Stimulated activated naive CD4-positive, alpha-beta T cell (primary cell): ENCODE data around the gene EEF2K.
"Not testable (repeated sequence)": the region's sequence is repeated elsewhere in the genome, so short reads cannot be mapped to it uniquely, and the experiment has no call there.

Experiments used
- DNase-seq, 6 experiments: peaks; one replicate each; lab custom pipeline; 2025; lab: John Stamatoyannopoulos, UW

Gene EEF2K

DNA sequence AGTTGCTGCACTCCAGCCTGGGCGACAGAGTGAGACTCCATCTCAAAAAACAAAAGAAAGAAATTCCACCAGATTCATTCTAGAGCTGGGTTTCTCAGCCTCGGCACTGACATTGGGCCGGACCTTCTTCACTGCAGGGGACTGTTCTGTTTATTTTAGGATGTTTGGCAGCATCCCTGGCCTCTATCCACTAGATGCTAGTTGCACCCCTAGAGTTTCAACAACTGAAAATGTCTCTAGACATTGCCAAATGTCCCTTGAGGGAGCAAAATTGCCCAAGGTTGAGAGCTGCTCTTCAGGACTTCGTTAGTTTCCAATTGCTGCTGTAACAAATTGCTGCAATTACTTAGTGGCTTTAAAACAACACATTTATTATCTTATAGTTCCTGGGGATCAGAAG, 7.2 kb downstream of the EEF2K start:
- DNase-seq = no peak

DNA sequence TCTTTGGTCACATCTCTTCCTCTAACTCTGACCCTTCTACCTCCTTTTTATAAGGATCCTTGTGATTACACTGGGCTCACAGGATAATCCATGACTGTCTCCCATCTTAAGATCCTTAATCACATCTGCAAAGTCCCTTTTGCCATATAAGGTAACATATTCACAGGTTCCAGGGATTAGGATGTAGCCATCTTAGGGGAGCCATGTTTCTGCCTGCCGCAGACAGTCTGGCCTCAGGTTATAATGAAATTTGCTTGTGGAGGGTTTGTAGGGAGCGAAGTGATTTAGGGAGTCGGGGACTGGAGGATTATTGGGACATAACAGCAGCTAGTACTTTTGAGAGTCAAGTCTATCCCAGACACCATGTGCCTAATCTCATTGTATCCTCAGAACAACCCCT, 7.7 kb downstream of the EEF2K start:
- no peak for DNase-seq

DNA sequence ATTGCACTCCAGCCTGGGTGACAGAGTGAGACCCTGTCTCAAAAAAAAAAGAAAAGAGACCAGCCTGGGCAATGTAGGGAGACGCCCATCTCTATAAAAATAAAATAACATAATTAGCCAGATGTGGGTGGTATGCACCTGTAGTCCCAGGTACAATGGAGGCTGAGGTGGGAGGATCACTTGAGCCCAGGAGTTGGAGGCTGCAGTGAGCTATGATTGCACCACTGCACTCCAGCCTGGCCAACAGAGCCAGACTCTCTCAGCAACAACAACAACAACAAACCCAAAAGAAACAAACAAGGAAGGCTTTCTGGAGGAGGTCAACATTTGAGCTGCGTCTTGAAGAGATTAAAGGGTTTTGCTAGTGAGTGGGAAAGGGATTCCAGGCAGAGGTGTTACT, 8.3 kb downstream of the EEF2K start:
- no peak for DNase-seq

DNA sequence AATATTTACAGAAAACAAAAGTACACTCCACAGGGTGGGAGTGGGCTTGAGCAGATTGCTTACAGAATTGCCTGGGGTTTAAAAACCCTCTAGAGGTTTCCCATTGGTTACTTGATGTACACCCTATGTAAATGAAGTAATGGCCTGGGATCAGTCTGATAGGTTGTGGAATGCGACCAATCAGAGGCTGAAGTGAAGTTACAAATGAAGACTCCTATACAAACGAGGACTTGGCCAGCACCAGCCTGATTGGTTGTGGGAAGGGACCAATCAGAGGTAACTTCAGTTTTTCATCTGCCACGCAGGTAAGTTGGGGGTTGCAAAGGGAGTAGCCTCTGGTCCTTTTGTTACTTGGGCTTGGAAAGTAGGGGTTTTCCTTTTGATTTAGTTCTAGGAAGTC, 8.8 kb downstream of the EEF2K start:
- no peak for DNase-seq

- DNase-seq = no peak
Observed at GRCh38 chr16:22216191-22216831, 10.2 kb downstream of the EEF2K start.

GRCh38 chr16:22216832-22217225, 10.8 kb downstream of the EEF2K start:
- not testable (repeated sequence) for DNase-seq

- no peak for DNase-seq
Observed at GRCh38 chr16:22217890-22218730, 12.0 kb downstream of the EEF2K start.

DNA sequence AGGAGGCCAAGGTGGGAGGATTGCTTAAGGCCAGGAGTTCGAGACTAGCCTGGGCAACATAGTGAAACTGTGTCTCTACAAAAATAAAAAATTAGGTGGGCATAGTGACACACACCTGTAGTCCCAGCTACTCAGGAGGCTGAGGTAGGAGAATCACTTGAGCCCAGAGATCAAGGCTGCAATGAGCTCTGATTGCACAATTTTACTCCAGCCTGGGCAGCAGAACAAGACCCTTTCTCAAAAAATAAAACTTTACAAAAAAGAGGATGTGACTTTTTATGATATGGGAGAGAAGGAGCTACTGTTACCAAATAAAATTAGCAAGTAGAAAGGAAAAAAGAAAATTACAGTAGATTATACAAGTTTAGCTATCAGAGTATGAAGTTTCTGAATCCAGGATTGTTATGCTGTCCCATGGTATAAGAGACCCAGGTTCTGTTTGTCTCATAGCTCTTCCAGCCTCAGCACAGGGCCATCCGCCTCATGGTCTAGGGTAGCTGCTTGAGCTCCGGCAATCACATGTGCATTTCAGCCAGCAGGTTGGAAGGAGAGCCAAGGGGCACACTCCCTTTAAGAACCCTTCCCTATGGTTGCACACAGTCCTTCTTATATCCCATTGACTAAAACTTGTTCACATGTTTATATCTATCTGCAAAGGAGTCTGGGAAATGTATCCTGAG, 13.5 kb downstream of the EEF2K start:
- DNase-seq = no peak

- no peak for DNase-seq
Observed at GRCh38 chr16:22220069-22220440, 14.0 kb downstream of the EEF2K start.

DNA sequence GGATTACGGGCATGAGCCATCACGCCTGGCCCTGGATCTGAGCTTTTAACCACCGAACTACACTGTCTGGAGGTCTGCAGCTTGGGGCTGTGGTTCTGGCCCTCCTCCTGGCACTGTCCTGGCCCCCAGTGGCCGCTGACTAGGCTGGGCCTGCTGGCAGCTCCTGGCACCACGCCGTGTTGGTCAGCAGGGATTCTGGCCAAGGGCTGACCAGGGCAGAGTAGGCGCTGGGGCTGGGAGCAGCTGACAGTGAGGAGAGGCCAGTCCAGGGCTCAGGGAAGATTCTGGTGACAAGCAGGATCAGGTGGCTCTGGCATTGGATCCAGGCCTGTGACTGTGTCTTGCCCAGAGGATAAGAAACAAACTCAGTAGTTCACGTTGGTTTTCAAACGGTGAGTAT, 14.6 kb downstream of the EEF2K start:
- no peak for DNase-seq

- no peak for DNase-seq
Observed at GRCh38 chr16:22222006-22222405, 15.9 kb downstream of the EEF2K start.

GRCh38 chr16:22222998-22223397, 16.9 kb downstream of the EEF2K start:
- DNase-seq = no peak

GRCh38 chr16:22225060-22225459, 19.0 kb downstream of the EEF2K start:
- no peak for DNase-seq

DNA sequence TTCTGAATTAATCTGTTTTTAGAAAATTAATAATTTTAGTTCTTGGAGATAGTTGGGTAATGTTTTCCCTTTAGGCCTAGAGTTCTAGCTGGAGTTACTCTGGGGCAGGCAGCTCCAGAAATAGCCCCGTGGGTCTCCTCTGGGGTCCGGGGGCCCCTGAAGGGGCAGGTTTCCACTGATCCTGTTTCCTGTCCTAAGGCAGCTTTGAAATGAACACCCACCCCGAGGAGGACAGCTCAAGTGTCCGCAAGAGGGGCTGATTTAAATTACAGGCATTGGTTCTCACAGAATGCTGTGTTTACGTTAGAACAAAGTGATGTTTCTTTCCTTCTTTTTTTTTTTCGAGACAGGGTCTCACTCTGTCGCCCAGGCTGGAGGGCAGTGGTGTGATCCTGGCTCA, 23.8 kb downstream of the EEF2K start:
- DNase-seq = no peak

GRCh38 chr16:22232277-22233036, 26.4 kb downstream of the EEF2K start:
- DNase-seq = no peak

DNA sequence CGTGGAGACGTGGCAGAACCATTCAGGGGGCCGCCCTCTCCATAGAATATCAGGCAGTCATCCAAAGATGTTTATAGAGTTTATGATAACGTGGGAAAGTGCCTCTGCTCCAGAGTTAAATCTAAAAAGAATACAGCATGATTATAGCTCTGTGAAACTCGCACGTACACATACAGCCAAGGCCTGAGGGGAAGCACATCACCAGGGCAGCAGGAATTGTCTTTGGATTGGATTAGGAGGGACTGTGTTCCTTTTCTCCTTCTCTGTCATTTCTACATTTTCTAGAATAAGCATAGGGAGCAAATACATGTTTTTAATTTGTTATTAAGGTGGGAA, 26.9 kb downstream of the EEF2K start:
- no peak for DNase-seq

DNA sequence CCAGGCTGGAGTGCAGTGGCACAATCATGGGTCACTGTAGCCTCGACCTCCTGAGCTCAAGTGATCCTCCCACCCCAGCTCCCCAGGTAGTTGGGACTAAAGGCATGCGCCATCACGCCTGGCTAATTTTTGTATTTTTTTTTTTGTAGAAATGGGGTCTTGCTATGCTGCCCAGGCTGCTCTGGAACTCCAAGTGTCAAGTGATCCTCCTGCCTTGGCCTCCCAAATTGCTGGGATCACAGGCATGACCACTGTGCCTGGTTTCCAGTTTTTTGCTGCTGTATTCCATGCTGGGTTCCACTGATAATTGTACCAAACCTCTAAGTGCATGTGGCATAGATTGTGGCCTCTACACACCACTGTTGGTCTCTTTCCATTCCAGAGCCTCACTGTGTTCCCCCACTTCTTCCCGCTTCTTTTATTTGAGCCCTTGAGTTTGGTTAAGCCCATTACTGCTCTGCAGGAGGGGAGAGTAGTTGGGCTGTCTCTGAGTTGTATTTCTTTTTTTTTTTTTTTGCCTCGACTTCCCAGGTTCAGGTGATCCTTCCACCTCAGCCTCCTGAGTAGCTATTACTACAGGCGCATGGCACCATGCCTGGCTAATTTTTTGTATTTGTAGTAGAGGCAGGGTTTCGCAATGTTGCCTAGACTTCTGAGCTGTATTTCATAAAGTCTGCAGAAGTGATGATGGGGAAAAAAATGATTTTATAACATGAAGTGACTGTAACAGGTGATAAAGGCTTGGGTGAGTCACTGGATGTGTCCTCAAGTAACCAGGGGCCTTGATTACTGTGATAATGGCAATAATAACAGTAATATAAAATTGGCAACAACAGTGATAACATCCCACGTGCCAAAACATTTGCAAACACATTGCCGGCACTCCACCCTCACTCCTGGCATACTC, 30.0 kb downstream of the EEF2K start:
- no peak for DNase-seq

- DNase-seq = no peak
Observed at GRCh38 chr16:22239131-22239805, 33.2 kb downstream of the EEF2K start.

DNA sequence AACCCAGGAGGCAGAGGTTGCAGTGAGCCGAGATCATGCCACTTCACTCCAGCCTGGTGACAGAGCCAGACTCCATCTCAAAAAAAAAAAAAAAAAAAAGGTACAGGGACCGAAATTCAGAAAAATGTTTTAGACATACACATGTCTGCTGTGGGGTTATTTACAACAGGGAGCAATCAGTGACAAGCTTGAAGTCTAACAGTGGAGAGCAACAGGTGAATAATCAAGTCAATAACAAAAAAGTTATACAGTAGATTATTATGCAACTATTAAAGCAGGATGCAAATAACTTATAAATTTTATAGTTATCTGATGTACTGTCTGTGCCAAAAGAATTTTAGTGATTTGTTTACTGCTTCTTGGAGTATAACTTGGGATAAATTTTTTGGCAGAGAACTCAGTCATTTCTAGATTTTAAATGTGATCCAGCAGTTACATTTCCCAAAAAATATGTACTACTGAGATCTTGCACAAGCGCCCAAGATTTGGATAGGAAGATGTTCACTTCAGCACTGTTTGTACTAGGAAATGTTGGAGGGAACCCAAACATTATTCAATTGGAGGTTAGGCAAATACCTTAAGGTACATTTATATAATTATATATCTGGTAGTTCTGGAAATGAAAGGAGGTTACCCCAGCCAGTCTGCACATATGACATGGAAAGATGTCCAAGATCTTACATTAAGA, 34.1 kb downstream of the EEF2K start:
- DNase-seq = no peak

DNA sequence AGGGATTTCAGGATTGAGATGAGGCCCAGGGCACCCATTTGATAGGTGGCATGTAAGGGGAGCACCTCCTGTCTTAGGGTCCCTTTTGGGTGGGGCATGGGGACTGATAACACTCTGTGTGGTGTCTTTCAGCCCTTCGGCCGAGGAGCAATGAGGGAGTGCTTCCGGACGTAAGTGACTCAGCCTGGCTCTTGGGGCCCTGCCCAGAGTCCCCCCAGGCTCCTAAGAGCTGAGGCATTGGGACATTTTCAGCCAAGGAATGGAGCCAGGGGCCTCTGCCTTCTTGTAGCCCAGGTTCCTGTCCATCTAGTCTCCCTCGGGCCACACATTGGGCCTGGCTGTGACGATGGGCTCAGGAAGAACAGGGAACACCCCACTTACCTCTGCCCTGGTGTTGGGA, 44.4 kb downstream of the EEF2K start:
- no peak for DNase-seq
